SH-SY5Y (cell line): Measurements from ENCODE around the gene ENDOV.

Source experiments
- GATA2 ChIP-seq: IDR thresholded peaks from 2 replicates; pipeline ENCODE4 v1.6.1; 2011; ENCODE audit warnings: mild to moderate bottlenecking, low read depth, low read length
- GATA3 ChIP-seq: IDR thresholded peaks from 2 replicates; pipeline ENCODE4 v1.6.1; 2011; ENCODE audit warnings: low read depth, mild to moderate bottlenecking, low read length, moderate library complexity

DNA sequence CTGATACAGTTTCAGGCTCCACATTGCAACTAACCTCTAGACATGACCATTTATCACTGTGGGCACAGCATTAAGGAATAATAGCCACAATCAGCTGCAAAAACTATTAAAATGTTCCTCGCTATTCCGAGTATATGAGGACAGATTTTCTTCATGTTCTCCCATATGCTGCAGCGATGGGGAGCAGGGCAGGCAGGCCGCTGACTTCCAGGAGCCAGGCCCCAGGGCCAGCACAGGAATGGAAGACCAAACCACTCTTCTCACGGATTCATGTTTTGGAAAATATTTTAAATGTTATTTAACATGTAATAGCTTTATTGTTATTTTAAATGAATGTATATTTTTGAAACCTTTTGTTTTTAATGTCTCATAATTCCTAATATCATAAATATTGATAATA, 43.8 kb upstream of the ENDOV start:
- TF ChIP-seq GATA2 (no peak), GATA3 (no peak)
